RWPE1 (cell line): ENCODE data around the gene FBXO34.
"Not testable (repeated sequence)": the region's sequence is repeated elsewhere in the genome, so short reads cannot be mapped to it uniquely, and the experiment has no call there.

ENCODE experiments used
- CTCF ChIA-PET: fragments of 350-600 bp; sonication (Branson Sonifier 250); formaldehyde crosslinking; extraction: SDS; loops from one replicate; lab custom pipeline; 2021; lab: Yijun Ruan, JAX
- POLR2A ChIA-PET: fragments of 400-600 bp; formaldehyde crosslinking; extraction: SDS; loops from one replicate; lab custom pipeline; 2020; ENCODE audit warnings: antibody characterized with exemption; ENCODE audit not compliant: low non-redundant PET; lab: Yijun Ruan, JAX
- DNase-seq: peaks from one replicate; pipeline ENCODE4 v3.0.0; 2012; ENCODE audit warnings: low spot score
- H3K27ac ChIP-seq: fragments of 450-650 bp; 2 replicates; pipeline ENCODE4 v1.5.1; 2017
- TF ChIP-seq, protein P1 (sequence below): fragments of 450-650 bp; conservative IDR thresholded peaks from 2 replicates; pipeline ENCODE4 v1.5.1; 2017; ENCODE audit warnings: low read depth, mild to moderate bottlenecking

Gene FBXO34

DNA sequence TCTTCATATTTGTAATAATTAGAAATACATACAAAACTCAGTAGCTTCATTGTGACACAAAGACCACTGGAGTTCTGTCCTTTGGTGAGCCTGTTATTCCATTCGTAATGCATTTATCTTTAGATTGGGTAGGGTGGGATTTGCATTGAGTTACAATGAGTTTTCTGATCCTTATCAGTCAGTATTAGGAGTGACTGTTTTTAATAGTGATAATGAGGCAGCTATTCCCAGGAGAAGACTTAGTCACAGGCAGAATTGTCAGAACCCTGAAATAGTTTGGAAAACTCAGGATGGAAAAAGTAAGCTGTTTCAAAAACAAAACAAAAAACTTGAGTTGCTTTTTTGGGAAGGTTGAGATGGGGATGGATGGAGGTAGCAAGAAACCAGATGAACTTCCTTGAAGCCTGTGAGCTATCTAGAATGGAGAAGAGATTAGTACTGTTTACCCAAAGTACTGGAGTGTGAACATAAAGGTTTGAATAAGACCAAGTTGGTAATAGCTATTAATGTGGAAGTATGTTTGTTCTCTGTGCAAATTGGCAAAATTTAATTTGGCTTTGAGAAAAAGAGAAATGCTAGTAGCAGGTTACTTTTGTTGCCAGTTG lies 38.6 kb downstream of the FBXO34 start:
- no peak overlapping the region for H3K27ac ChIP-seq
- ChIA-PET CTCF (interaction anchor here (1.0 kb wide), 1 partner anchor 33 kb away, joined by 4 read pairs; no protein-coding TSS in a partner anchor), POLR2A (no interaction called here)
- TF ChIP-seq, protein P1, sequence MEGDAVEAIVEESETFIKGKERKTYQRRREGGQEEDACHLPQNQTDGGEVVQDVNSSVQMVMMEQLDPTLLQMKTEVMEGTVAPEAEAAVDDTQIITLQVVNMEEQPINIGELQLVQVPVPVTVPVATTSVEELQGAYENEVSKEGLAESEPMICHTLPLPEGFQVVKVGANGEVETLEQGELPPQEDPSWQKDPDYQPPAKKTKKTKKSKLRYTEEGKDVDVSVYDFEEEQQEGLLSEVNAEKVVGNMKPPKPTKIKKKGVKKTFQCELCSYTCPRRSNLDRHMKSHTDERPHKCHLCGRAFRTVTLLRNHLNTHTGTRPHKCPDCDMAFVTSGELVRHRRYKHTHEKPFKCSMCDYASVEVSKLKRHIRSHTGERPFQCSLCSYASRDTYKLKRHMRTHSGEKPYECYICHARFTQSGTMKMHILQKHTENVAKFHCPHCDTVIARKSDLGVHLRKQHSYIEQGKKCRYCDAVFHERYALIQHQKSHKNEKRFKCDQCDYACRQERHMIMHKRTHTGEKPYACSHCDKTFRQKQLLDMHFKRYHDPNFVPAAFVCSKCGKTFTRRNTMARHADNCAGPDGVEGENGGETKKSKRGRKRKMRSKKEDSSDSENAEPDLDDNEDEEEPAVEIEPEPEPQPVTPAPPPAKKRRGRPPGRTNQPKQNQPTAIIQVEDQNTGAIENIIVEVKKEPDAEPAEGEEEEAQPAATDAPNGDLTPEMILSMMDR = no peak
- no peak for DNase-seq

DNA sequence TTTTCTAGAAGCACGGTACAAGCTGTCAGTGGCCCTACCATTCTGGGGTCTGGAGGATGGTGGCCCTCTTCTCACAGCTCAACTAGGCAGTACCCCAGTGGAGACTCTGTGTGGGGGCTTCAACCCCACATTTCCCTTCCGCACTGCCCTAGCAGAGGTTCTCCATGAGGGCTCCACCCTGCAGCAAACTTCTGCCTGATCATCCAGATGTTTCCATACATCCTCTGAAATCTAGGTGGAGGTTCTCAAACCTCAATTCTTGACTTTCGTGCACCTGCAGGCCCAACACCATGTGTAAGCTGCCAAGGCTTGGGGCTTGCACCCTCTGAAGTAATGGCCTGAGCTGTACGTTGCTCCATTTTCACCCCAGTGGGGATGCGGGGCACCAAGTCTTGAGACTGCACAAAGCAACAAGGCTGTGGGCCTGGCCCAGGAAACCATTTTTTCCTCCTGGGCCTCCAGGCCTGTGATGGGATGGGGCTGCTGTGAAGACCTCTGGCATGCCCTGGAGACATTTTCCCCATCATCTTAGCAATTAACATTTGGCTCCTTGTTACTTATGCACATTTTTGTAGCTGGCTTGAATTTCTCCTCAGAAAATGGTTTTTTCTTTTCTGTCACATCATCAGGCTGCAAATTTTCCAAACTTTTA lies 41.3 kb downstream of the FBXO34 start:
- CTCF ChIA-PET, DNase-seq, POLR2A ChIA-PET: not testable (repeated sequence)

DNA sequence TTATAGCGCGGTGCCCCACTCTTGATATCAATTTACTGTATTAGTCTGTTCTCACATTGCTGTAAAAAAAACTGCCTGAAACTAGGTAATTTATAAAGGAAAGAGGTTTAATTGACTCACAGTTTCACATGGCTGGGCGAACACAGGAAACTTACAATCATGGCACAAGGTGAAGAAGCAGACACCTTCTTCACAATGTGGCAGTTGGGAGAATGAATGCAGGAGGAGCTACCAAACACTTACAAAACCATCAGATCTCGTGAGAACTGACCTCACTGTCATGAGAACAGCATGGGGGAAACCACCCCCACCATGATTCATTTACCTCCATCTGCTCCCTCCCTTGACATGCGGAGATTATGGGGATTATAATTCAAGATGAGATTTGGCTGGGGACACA lies 42.3 kb downstream of the FBXO34 start:
- ChIA-PET POLR2A (no interaction called here), CTCF (interaction anchor here (0.7 kb wide), 1 partner anchor 43 kb away, joined by 4 read pairs; no protein-coding TSS in a partner anchor)
- DNase-seq = no peak
- TF ChIP-seq, protein P1 = no peak
- no peak overlapping the region for H3K27ac ChIP-seq

More for the DNA sequence above, 41.3 kb downstream of the FBXO34 start:
- not testable (repeated sequence) for H3K27ac ChIP-seq

DNA sequence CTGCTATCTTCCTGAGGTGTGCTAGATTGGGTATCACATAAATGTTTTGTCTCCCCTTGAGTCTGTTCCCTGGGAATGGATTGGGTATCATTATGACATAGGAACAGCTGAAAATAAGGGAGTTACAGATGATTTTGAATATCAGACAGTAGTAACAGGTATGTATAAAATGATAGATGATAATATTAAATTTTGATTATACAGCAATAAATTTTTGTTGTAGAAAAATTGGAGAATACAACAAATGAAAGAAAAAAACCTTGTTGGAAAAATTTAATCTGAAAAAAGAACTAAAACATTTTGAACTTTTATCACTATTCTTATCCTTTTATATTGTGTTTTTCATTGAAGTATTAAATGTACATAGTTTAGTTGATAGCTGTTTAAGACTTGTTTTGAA lies 43.2 kb downstream of the FBXO34 start:
- TF ChIP-seq, protein P1 = no peak
- ChIA-PET CTCF (no interaction called here), POLR2A (no interaction called here)
- no peak for DNase-seq
- H3K27ac ChIP-seq = no peak overlapping the region

DNA sequence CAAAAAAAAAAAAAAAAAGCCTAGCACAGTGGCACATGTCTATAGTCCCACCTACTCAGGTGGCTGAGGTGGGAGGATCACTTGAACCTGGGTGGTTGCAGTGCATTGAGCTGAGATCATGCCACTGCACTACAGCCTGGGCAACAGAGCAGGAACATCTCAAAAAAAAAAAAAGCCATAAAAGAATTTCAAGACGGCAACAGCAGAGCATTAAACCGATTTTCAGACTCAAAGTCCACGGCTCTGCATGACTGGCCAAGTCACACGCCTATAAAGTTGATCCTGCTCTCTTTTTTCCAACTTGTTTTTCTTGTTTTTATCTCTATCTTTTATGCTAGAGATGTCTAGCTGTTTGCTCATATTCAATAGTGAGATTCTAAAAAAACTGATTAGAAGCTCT lies 45.3 kb downstream of the FBXO34 start:
- POLR2A ChIA-PET = interaction anchor here (0.7 kb wide), 1 partner anchor 18 kb away, joined by 3 read pairs; no protein-coding TSS in a partner anchor
- no peak overlapping the region for H3K27ac ChIP-seq
- DNase-seq = no peak
- TF ChIP-seq, protein P1 = no peak
- CTCF ChIA-PET = interaction anchor here (0.6 kb wide), 1 partner anchor 1862 kb away, joined by 3 read pairs; no protein-coding TSS in a partner anchor

DNA sequence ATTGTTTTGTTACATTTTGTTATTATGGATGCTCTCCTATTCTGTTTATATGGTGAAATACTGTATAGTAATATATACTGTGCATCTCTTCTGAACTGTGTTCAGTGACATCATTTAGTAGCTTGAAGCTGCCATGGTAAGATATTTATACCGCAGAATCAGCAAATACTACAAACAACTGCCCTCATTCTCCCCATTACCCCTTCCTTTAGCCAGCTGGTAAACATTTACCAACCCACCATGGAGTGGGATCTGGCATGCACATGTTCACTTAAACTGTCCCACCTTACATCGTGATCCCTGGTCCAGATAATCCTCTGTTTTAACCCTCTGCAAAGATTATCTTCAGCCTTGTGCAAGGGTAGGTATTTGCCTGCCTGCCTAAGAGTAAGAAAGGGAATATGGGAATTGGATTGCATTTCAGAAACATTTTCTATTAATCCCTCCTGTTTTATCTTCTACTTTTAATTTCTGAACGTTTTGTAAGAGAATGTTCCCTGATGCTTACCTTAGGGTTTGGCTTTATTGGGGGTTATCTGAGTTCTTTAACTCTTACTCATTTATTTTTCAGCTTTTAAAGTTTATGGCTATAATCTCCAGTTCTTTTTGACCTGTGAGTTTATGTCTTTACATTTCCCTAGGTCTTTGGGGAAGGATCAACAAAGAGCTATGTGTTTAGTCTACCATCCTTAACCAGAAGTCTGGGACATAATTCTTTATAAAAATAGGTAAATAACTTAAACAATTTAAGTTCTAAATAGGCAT lies 46.5 kb downstream of the FBXO34 start:
- no peak overlapping the region for H3K27ac ChIP-seq
- ChIA-PET POLR2A (interaction anchor here (0.7 kb wide), 1 partner anchor 20 kb away, joined by 3 read pairs; no protein-coding TSS in a partner anchor), CTCF (interaction anchor here (1.5 kb wide), 1 partner anchor 13 kb away, joined by 3 read pairs; no protein-coding TSS in a partner anchor)
- TF ChIP-seq, protein P1 = no peak
- no peak for DNase-seq
